IPS-11a (cell line): Measurements from ENCODE around the gene SPOCK1.

Experiments used
- H3K4me3 ChIP-seq: one replicate; pipeline ENCODE4 v1.5.1; 2013; ENCODE audit warnings: low read depth, low read length, control low read depth

The SPOCK1 gene

GRCh38 chr5:137174196-137174595 lies 324.9 kb downstream of the SPOCK1 start:
- no peak overlapping the region for H3K4me3 ChIP-seq

- H3K4me3 ChIP-seq, result no peak overlapping the region
These were observed 326.9 kb downstream of the SPOCK1 start for GRCh38 chr5:137172258-137172657.

GRCh38 chr5:137167187-137167586 lies 331.9 kb downstream of the SPOCK1 start:
- H3K4me3 ChIP-seq, result no peak overlapping the region

- H3K4me3 ChIP-seq, result no peak overlapping the region
These were observed 334.2 kb downstream of the SPOCK1 start for GRCh38 chr5:137164961-137165360.

- H3K4me3 ChIP-seq, result no peak overlapping the region
These were observed 334.6 kb downstream of the SPOCK1 start for GRCh38 chr5:137164536-137164935.

- no peak overlapping the region for H3K4me3 ChIP-seq
These were observed 340.4 kb downstream of the SPOCK1 start for GRCh38 chr5:137158691-137159090.

GRCh38 chr5:137156180-137156579 lies 342.9 kb downstream of the SPOCK1 start:
- no peak overlapping the region for H3K4me3 ChIP-seq

- H3K4me3 ChIP-seq, result no peak overlapping the region
These were observed 343.7 kb downstream of the SPOCK1 start for GRCh38 chr5:137155261-137156000.

GRCh38 chr5:137152616-137153015 lies 346.5 kb downstream of the SPOCK1 start:
- no peak overlapping the region for H3K4me3 ChIP-seq

- no peak overlapping the region for H3K4me3 ChIP-seq
These were observed 350.5 kb downstream of the SPOCK1 start for GRCh38 chr5:137148655-137149054.

- no peak overlapping the region for H3K4me3 ChIP-seq
These were observed 351.0 kb downstream of the SPOCK1 start for GRCh38 chr5:137148159-137148558.

GRCh38 chr5:137147346-137147745 lies 351.8 kb downstream of the SPOCK1 start:
- H3K4me3 ChIP-seq, result no peak overlapping the region

- H3K4me3 ChIP-seq, result no peak overlapping the region
These were observed 352.7 kb downstream of the SPOCK1 start for GRCh38 chr5:137146402-137146890.

GRCh38 chr5:137145721-137146120 lies 353.4 kb downstream of the SPOCK1 start:
- H3K4me3 ChIP-seq, result no peak overlapping the region

GRCh38 chr5:137144656-137145055 lies 354.5 kb downstream of the SPOCK1 start:
- H3K4me3 ChIP-seq, result no peak overlapping the region

- H3K4me3 ChIP-seq, result no peak overlapping the region
These were observed 356.1 kb downstream of the SPOCK1 start for GRCh38 chr5:137142764-137143605.

- no peak overlapping the region for H3K4me3 ChIP-seq
These were observed 356.8 kb downstream of the SPOCK1 start for GRCh38 chr5:137142346-137142745.

GRCh38 chr5:137141779-137142178 lies 357.3 kb downstream of the SPOCK1 start:
- no peak overlapping the region for H3K4me3 ChIP-seq

GRCh38 chr5:137136991-137137632 lies 362.0 kb downstream of the SPOCK1 start:
- no peak overlapping the region for H3K4me3 ChIP-seq

GRCh38 chr5:137134920-137135532 lies 364.1 kb downstream of the SPOCK1 start:
- H3K4me3 ChIP-seq, result no peak overlapping the region
